ENCODE measurements around the gene IL2RA. TPM values are rescaled to one million over a fixed set of nuclear protein-coding genes. Genes with fewer than 3 reads are reported as not detected.

The IL2RA gene
- total RNA-seq, 1 donor from 2014 or later, result 1,254 TPM

- intact Hi-C loops (cut with micrococcal nuclease), result loop anchor here (10.0 kb wide), 1 partner anchor 240 kb away; no protein-coding TSS in a partner anchor
Measured at GRCh38 chr10:6024334-6024682, 37.9 kb downstream of the IL2RA start.

GRCh38 chr10:6023661-6024333 lies 38.4 kb downstream of the IL2RA start:
- intact Hi-C loops (cut with micrococcal nuclease), result loop anchor here (10.0 kb wide), 1 partner anchor 239 kb away; no protein-coding TSS in a partner anchor
- peaks cover 83% of the 10 kb centered on the region for H3K36me3 Mint-ChIP-seq (ENCODE audit: low read depth)
- H3K4me1 Mint-ChIP-seq (ENCODE audit: low read depth), result peaks cover 57% of the 10 kb centered on the region
- no peaks in the 10 kb centered on the region for H3K9me3 Mint-ChIP-seq
- DNase-seq (ENCODE audit: low spot score), result no peak
- H3K4me3 Mint-ChIP-seq, result no peak overlapping the region
- H3K27me3 Mint-ChIP-seq (ENCODE audit: insufficient read depth), result no peaks in the 10 kb centered on the region
- no peak overlapping the region for H3K27ac Mint-ChIP-seq

More at GRCh38 chr10:6024334-6024682, 37.9 kb downstream of the IL2RA start:
- Mint-ChIP-seq H3K27me3 (ENCODE audit: insufficient read depth) (no peaks in the 10 kb centered on the region), H3K4me1 (ENCODE audit: low read depth) (peaks cover 52% of the 10 kb centered on the region), H3K9me3 (no peaks in the 10 kb centered on the region), H3K36me3 (ENCODE audit: low read depth) (peaks cover 78% of the 10 kb centered on the region), H3K27ac (no peak overlapping the region), H3K4me3 (no peak overlapping the region)
- DNase-seq (ENCODE audit: low spot score), result no peak

DNA sequence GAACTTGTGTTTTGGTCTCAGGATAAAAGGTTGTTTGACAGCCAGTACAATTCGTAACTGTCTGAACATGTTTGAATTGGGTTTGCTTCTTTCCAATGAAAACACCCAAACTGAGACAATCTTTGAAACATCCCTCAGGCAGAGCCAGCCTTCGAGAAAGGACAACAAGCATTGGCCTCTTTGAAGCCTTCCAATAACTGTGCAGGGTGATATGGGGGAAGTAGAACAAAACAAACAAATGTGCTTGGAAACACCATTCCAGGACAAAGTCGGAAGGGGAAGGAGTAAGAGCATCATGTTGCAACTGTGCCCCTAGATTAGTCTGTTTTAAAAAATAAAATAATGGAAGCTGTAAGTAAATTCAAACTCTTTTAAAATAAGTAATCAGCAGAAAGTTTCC lies 39.5 kb downstream of the IL2RA start:
- no peaks in the 10 kb centered on the region for H3K9me3 Mint-ChIP-seq
- no peak for DNase-seq (ENCODE audit: low spot score)
- H3K27me3 Mint-ChIP-seq (ENCODE audit: insufficient read depth), result no peaks in the 10 kb centered on the region
- H3K36me3 Mint-ChIP-seq (ENCODE audit: low read depth), result peaks cover 84% of the 10 kb centered on the region
- peak overlapping the region; percentile 75 for H3K27ac Mint-ChIP-seq
- intact Hi-C loops (cut with micrococcal nuclease), result loop anchor here (10.0 kb wide), 1 partner anchor 238 kb away; no protein-coding TSS in a partner anchor
- peaks cover 57% of the 10 kb centered on the region for H3K4me1 Mint-ChIP-seq (ENCODE audit: low read depth)
- H3K4me3 Mint-ChIP-seq, result no peak overlapping the region

DNA sequence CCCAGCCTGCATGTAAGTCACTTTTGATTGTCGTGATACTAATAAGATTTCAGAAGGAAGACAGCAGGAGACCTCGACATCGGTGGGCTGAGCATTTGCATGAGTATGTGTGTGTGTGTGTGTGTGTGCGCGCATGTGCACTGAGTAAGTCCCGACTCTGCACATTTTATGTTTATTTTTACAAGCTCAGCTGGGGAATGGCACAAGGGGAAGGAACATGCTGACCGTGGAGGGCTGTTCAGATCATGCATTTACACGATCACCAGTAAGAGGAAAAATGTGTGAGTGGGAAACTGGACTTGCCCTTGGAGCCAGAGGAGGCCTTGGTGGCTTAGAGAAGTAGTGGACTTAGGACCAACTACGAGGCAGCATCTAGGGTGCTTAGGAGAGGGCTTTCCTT lies 41.3 kb downstream of the IL2RA start:
- intact Hi-C loops (cut with micrococcal nuclease), result loop anchor here (10.0 kb wide), 1 partner anchor 236 kb away; no protein-coding TSS in a partner anchor
- Mint-ChIP-seq H3K4me1 (ENCODE audit: low read depth) (peaks cover 63% of the 10 kb centered on the region), H3K9me3 (no peaks in the 10 kb centered on the region), H3K36me3 (ENCODE audit: low read depth) (peaks cover 84% of the 10 kb centered on the region), H3K27me3 (ENCODE audit: insufficient read depth) (no peaks in the 10 kb centered on the region), H3K27ac (peak overlapping the region; percentile 80), H3K4me3 (no peak overlapping the region)
- DNase-seq (ENCODE audit: low spot score), result no peak

DNA sequence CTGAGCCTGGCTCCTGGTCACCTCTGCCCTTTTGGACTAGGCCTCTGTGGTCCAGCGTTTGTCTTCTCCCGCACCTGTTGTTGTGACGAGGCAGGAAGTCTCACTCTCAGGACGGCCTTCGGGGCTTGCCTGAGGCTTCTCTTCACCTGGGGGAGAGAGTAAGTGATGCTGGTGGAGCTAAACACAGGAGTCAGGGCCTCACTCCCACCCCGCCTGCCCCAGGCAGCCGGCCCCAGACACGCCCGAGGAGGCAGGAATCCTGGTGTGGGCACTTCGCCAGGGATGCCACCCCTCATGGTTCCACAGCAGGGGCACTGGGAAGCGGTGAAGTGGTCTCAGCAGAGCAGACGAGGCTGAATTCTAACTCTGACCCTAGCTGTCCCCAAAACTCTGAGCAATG lies 42.4 kb downstream of the IL2RA start:
- Mint-ChIP-seq H3K27ac (peak overlapping the region; percentile 68), H3K9me3 (no peaks in the 10 kb centered on the region), H3K36me3 (ENCODE audit: low read depth) (peaks cover 88% of the 10 kb centered on the region), H3K4me3 (no peak overlapping the region), H3K4me1 (ENCODE audit: low read depth) (peaks cover 71% of the 10 kb centered on the region), H3K27me3 (ENCODE audit: insufficient read depth) (no peaks in the 10 kb centered on the region)
- no peak for DNase-seq (ENCODE audit: low spot score)
- intact Hi-C loops (cut with micrococcal nuclease), result loop anchor here (10.0 kb wide), 1 partner anchor 235 kb away; no protein-coding TSS in a partner anchor

DNA sequence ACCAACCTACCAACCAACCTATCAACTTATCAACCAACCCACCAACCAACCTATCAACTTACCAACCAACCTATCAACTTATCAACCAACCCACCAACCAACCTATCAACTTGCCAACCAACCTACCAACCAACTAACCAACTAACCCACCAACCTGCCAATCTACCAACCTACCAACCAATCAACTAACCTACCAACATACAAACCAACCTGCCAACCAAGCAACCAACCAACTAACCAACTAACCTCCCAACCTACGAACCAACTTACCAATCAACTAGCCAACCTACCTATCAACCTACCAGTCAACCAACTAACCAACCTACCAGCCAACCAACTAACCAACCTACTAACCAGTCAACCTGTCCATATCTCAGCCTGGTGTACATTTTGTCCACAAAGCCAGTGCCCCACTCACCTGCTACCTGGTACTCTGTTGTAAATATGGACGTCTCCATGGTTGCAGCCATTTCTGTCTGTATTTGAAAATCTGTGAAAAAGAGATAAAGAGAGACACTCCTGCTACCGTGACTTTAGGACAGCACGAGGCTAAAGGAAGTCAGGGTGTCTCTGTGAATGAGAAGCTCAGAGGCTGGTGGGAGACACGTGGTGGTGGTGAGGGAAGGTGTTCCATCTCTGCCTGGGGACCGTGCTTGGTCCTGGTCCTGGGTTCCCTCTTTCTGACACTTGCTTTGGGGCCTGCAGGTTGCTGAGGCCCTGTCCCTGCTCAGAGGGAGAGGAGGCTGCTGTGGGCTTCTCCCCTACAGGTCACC lies 43.0 kb downstream of the IL2RA start:
- H3K4me1 Mint-ChIP-seq (ENCODE audit: low read depth), result peaks cover 71% of the 10 kb centered on the region
- H3K27me3 Mint-ChIP-seq (ENCODE audit: insufficient read depth), result no peaks in the 10 kb centered on the region
- peaks cover 88% of the 10 kb centered on the region for H3K36me3 Mint-ChIP-seq (ENCODE audit: low read depth)
- no peak overlapping the region for H3K4me3 Mint-ChIP-seq
- intact Hi-C loops (cut with micrococcal nuclease), result no loop called here
- H3K9me3 Mint-ChIP-seq, result no peaks in the 10 kb centered on the region
- peak overlapping the region; percentile 68 for H3K27ac Mint-ChIP-seq
- no peak for DNase-seq (ENCODE audit: low spot score)

- no peaks in the 10 kb centered on the region for H3K9me3 Mint-ChIP-seq
- H3K27me3 Mint-ChIP-seq (ENCODE audit: insufficient read depth), result no peaks in the 10 kb centered on the region
- intact Hi-C loops (cut with micrococcal nuclease), result no loop called here
- peaks cover 86% of the 10 kb centered on the region for H3K36me3 Mint-ChIP-seq (ENCODE audit: low read depth)
- H3K27ac Mint-ChIP-seq, result peak overlapping the region; percentile 68
- DNase-seq (ENCODE audit: low spot score), result no peak
- H3K4me3 Mint-ChIP-seq, result no peak overlapping the region
- peaks cover 69% of the 10 kb centered on the region for H3K4me1 Mint-ChIP-seq (ENCODE audit: low read depth)
Measured at GRCh38 chr10:6018422-6018821, 43.7 kb downstream of the IL2RA start.

- Mint-ChIP-seq H3K36me3 (ENCODE audit: low read depth) (peaks cover 83% of the 10 kb centered on the region), H3K27me3 (ENCODE audit: insufficient read depth) (no peaks in the 10 kb centered on the region), H3K27ac (peak overlapping the region; percentile 70), H3K4me3 (no peak overlapping the region), H3K9me3 (no peaks in the 10 kb centered on the region), H3K4me1 (ENCODE audit: low read depth) (peaks cover 69% of the 10 kb centered on the region)
- intact Hi-C loops (cut with micrococcal nuclease), result no loop called here
- DNase-seq (ENCODE audit: low spot score), result no peak
Measured at GRCh38 chr10:6017781-6018354, 44.3 kb downstream of the IL2RA start.

GRCh38 chr10:6014241-6014761 lies 47.9 kb downstream of the IL2RA start:
- H3K4me1 Mint-ChIP-seq (ENCODE audit: low read depth), result peaks cover 74% of the 10 kb centered on the region
- H3K4me3 Mint-ChIP-seq, result peak overlapping the region; percentile 13
- peak overlapping the region; percentile 78 for H3K27ac Mint-ChIP-seq
- peaks cover 72% of the 10 kb centered on the region for H3K36me3 Mint-ChIP-seq (ENCODE audit: low read depth)
- intact Hi-C loops (cut with micrococcal nuclease), result loop anchor here (1.0 to 5.0 kb wide), 4 partner anchors 37 to 202 kb away; partner anchors contain the start of gene GDI2
- H3K27me3 Mint-ChIP-seq (ENCODE audit: insufficient read depth), result no peaks in the 10 kb centered on the region
- DNase-seq (ENCODE audit: low spot score), result peak; percentile 30
- peaks cover under 1% of the 10 kb centered on the region for H3K9me3 Mint-ChIP-seq

DNA sequence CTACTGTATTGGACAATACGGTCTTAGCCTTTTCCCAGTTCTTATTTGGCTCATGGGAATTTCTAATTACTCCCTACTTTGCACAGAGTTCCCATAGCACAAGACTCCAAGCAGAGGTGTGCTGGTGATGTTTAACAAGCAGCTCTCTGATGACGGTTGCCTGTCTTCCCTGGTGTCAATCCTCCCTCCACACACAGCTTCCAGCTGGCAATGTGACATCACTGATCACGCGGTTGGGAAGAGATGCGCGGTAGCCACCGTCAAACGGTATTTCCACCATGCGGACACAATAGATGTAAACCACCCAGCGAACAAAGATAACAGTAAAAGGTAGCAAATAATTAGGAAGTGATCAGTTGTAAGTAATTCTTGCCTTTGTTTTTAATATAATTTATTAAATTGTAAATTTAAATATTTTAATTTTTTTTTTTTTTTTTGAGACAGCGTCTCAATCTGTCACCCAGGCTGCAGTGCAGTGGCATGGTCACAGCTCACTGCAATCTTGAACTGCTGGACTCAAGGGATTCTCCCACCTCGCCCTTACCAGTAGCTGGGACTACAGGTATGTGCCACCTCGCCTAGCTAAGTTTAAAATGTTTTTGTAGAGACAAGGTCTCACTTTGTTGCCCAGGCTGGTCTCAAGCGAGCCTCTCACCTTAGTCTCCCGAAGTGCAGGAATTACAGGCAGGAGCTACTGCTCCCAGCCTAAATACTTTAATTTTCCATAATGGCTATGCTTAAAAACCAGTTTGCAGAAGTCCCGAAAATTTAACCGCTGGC lies 48.6 kb downstream of the IL2RA start:
- Mint-ChIP-seq H3K36me3 (ENCODE audit: low read depth) (peaks cover 68% of the 10 kb centered on the region), H3K4me1 (ENCODE audit: low read depth) (peaks cover 72% of the 10 kb centered on the region), H3K9me3 (peaks cover 4% of the 10 kb centered on the region), H3K27ac (peak overlapping the region; percentile 78), H3K4me3 (no peak overlapping the region), H3K27me3 (ENCODE audit: insufficient read depth) (no peaks in the 10 kb centered on the region)
- no peak for DNase-seq (ENCODE audit: low spot score)
- intact Hi-C loops (cut with micrococcal nuclease), result loop anchor here (1.0 to 5.0 kb wide), 4 partner anchors 37 to 201 kb away; partner anchors contain the start of gene GDI2

DNA sequence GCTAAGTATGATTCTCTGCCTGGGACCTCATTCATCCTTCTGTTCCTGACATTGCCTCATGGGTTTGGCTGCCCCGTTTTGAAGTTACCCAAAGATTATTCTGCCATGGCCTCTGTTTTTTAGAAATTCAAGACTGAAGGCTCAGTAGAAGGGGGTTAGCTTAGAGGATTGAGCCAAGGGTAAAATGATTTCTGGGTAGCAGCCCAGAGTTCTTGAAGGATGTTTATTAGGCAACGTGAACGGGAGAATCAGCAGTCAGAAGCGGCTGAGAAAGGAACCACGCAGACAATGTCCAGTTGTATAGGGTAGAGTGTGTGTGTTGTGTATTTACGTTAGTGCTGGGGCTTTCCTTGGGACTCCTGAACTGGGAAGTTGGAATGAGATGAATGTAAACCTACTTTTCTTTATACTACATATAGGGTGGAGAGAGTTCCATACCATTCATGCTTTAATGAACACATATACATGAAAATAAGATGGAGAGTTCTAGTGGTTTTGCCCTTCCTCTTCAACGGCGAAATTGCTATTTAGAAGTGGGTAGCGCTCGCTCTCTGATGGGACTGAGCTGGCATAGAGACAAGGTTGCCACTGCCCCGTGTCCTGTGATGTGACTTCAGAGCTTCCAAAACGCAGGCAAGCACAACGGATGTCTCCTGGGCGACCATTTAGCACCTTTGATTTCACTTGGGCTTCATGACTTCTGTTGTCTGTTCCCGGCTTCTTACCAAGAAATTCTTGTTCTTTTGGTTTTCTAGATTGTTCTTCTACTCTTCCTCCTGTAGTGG lies 49.9 kb downstream of the IL2RA start:
- Mint-ChIP-seq H3K27me3 (ENCODE audit: insufficient read depth) (no peaks in the 10 kb centered on the region), H3K4me1 (ENCODE audit: low read depth) (peaks cover 61% of the 10 kb centered on the region), H3K4me3 (no peak overlapping the region), H3K27ac (peak overlapping the region; percentile 14), H3K36me3 (ENCODE audit: low read depth) (peaks cover 64% of the 10 kb centered on the region), H3K9me3 (peaks cover 14% of the 10 kb centered on the region)
- intact Hi-C loops (cut with micrococcal nuclease), result loop anchor here (5.0 kb wide), 1 partner anchor 200 kb away; the partner anchor contains the start of gene GDI2
- no peak for DNase-seq (ENCODE audit: low spot score)
